ENCODE results near the gene TGIF2.
A peak's percentile ranks its signal among the peaks of the same experiment; 100 is the strongest.
"Not testable (repeated sequence)": the region's sequence is repeated elsewhere in the genome, so short reads cannot be mapped to it uniquely, and the experiment has no call there.

TGIF2 gene

GRCh38 chr20:36547186-36548005, 26.0 kb upstream of the TGIF2 start:
- no peak for DNase-seq

GRCh38 chr20:36548006-36548315, 25.4 kb upstream of the TGIF2 start:
- no peak for DNase-seq

GRCh38 chr20:36548704-36549627, 24.4 kb upstream of the TGIF2 start:
- no peak for DNase-seq

GRCh38 chr20:36549628-36549941, 23.8 kb upstream of the TGIF2 start:
- DNase-seq = no peak

- no peak for DNase-seq
Observed at GRCh38 chr20:36549942-36550789, 23.2 kb upstream of the TGIF2 start.

GRCh38 chr20:36550790-36551299, 22.6 kb upstream of the TGIF2 start:
- DNase-seq = no peak

GRCh38 chr20:36555248-36555647, 18.1 kb upstream of the TGIF2 start:
- DNase-seq = no peak

- no peak for DNase-seq
Observed at GRCh38 chr20:36562724-36563123, 10.7 kb upstream of the TGIF2 start.

- DNase-seq = no peak
Observed at GRCh38 chr20:36563374-36563773, 10.0 kb upstream of the TGIF2 start.

- not testable (repeated sequence) for DNase-seq
Observed at GRCh38 chr20:36564078-36564725, 9.2 kb upstream of the TGIF2 start.

- DNase-seq = not testable (repeated sequence)
Observed at GRCh38 chr20:36564726-36565121, 8.7 kb upstream of the TGIF2 start.

GRCh38 chr20:36565520-36565919, 7.9 kb upstream of the TGIF2 start:
- DNase-seq = no peak

- DNase-seq = no peak
Observed at GRCh38 chr20:36569847-36570429, 3.5 kb upstream of the TGIF2 start.

- DNase-seq = no peak
Observed at GRCh38 chr20:36571564-36572504, 1.6 kb upstream of the TGIF2 start.

GRCh38 chr20:36572701-36573102, 695 bp upstream of the TGIF2 start:
- peak; percentile 64 for DNase-seq

GRCh38 chr20:36573798-36574365, 485 bp downstream of the TGIF2 start:
- peak; percentile 18 for DNase-seq

GRCh38 chr20:36574366-36575135, 1.2 kb downstream of the TGIF2 start:
- DNase-seq = peak; percentile 38

- DNase-seq = no peak
Observed at GRCh38 chr20:36576081-36576445, 2.7 kb downstream of the TGIF2 start.

GRCh38 chr20:36578356-36579041, 5.1 kb downstream of the TGIF2 start:
- DNase-seq = no peak
